ENCODE results near the gene PIGU. TPM values are rescaled to one million over a fixed set of nuclear protein-coding genes. Genes with fewer than 3 reads are reported as not detected.

The PIGU gene
- total RNA-seq, 6 experiments from 2014 or later: 4.0 to 14.9 (median 7.3) TPM

DNA sequence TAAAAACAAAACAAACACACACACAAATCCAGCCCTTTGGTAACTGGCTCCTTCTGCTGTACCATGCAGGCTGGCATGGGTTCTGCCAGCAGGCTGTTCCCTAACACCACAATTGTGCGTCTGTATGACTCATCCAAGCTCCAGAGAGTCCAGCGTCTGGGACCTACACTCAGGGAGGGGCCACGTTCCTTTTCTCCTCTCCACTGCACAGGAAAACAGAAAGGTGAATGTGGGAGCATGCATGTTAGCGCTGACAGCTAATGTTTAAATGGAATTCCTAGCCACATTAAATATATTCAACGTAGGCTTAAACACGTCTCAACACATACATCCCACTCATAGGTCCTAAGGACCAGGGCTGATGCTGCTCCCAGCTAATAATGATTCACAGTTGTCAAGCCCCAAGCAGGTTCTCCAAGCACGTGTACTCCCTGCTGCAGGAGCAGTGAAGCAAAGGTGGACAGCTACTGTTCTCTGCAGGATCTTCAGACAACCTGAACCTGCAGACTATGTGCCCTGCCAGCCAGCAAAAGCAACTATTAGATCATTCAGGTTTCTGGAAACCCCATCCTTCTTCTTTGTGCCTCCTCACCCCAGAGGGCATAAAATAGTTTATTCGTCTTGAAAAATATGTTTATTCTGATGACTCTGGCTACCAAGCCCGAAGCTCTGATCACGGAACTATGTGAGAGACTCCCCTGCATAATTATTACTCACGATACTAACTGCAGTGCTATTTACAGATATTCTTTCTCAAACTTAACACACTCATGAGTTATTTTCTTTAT, 97.5 kb downstream of the PIGU start:
- intact Hi-C loops (cut with DNase I): no loop called here
- Histone ChIP-seq H3K27ac (no peak overlapping the region), H3K4me3 (no peak overlapping the region), H3K9me3 (no peaks in the 10 kb centered on the region), H3K27me3 (no peaks in the 10 kb centered on the region), H3K36me3 (peaks cover 0 to 3% (median 0%) of the 10 kb centered on the region in 4 donors), H3K4me1 (no peaks in the 10 kb centered on the region)
- TF ChIP-seq, protein P1, sequence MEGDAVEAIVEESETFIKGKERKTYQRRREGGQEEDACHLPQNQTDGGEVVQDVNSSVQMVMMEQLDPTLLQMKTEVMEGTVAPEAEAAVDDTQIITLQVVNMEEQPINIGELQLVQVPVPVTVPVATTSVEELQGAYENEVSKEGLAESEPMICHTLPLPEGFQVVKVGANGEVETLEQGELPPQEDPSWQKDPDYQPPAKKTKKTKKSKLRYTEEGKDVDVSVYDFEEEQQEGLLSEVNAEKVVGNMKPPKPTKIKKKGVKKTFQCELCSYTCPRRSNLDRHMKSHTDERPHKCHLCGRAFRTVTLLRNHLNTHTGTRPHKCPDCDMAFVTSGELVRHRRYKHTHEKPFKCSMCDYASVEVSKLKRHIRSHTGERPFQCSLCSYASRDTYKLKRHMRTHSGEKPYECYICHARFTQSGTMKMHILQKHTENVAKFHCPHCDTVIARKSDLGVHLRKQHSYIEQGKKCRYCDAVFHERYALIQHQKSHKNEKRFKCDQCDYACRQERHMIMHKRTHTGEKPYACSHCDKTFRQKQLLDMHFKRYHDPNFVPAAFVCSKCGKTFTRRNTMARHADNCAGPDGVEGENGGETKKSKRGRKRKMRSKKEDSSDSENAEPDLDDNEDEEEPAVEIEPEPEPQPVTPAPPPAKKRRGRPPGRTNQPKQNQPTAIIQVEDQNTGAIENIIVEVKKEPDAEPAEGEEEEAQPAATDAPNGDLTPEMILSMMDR (IDR thresholded peaks at IDR 0.05): peak; percentile 11 to 29 (median 20)
- no peak for TF ChIP-seq POLR2A (IDR thresholded peaks at IDR 0.05)
- ATAC-seq (peak in 3 of 4 donors; percentile 26 to 75 (median 63)), DNase-seq (no peak)
- 79% methylated on average over 10 of the region's 11 CpGs for WGBS (ENCODE audit: insufficient coverage, low coverage, low lambda C conversion rate, missing lambda C conversion rate)

DNA sequence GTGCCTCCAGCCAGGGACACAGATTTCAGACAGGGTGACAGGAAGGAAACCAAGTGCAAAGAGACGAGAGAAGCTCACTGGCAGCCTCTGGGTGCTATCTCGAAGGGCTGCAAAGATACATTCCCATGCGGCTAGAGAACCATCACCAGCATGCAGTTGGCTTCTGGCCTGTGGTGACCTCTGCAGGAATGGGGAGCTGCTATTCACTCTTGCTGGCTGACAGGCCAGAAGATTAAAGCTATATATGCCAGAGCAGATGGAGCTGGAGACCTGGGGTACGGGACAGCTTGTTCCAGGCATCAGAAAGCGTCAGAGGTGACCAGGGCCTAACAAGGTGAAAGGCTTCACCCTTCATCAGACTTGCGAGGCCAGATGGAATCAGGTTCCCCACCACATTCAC, 98.4 kb downstream of the PIGU start:
- peaks cover 0 to 3% (median 0%) of the 10 kb centered on the region in 4 donors for H3K36me3 ChIP-seq
- WGBS (ENCODE audit: insufficient coverage, low coverage, low lambda C conversion rate, missing lambda C conversion rate): 69% methylated on average over 2 of the region's 6 CpGs
- H3K27me3 ChIP-seq: no peaks in the 10 kb centered on the region
- H3K9me3 ChIP-seq: no peaks in the 10 kb centered on the region
- no peaks in the 10 kb centered on the region for H3K4me1 ChIP-seq
- DNase-seq (no peak), ATAC-seq (no peak)
- no peak overlapping the region for H3K27ac ChIP-seq
- TF ChIP-seq POLR2A (IDR thresholded peaks at IDR 0.05): no peak
- TF ChIP-seq, protein P1 (IDR thresholded peaks at IDR 0.05): no peak
- no peak overlapping the region for H3K4me3 ChIP-seq
- intact Hi-C loops (cut with DNase I): no loop called here

DNA sequence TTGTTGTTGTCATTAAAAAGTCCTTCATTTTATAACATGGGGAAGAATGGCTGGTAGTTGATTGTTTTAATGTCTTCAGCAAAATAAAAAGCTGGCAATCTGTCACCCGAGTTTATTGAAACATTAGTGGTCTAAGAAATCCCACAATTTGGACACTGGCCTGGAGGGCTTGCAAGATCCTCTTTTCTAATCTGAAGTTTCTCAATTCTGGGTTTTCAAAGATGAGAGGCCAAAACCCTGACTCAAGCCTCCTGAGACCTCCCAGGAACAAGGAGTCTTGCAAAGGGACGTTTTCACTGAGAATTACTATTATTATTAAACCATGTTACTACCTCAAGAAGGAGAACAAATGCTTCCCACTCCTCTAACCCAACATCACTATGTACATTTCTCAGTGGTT, 98.9 kb downstream of the PIGU start:
- Histone ChIP-seq H3K36me3 (peaks cover 0 to 3% (median 0%) of the 10 kb centered on the region in 4 donors), H3K27ac (no peak overlapping the region), H3K4me3 (no peak overlapping the region), H3K4me1 (no peaks in the 10 kb centered on the region), H3K27me3 (no peaks in the 10 kb centered on the region), H3K9me3 (no peaks in the 10 kb centered on the region)
- intact Hi-C loops (cut with DNase I): no loop called here
- TF ChIP-seq, protein P1 (IDR thresholded peaks at IDR 0.05): no peak
- no peak for TF ChIP-seq POLR2A (IDR thresholded peaks at IDR 0.05)
- ATAC-seq (no peak), DNase-seq (no peak)
- WGBS (ENCODE audit: insufficient coverage, low coverage, low lambda C conversion rate, missing lambda C conversion rate): 52% methylated on average over 2 of the region's 2 CpGs

DNA sequence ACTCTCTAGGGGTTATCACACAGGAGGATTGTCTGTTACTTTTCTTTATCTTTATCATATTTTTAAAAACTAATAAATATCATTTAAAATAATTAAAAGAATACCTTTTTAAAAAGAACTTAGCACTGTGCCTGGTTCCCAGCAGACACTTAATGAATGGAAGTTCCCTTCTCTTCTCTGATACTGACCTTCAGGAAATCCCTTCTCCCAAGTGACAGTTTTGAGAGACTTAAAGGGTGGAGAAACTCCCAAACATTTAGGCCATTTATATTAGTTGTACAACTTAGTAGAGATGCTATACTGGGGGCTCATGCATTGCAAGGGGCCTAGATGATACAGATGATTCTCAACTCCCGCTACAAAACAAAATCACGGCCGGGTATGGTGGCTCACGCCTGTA, 99.8 kb downstream of the PIGU start:
- no peaks in the 10 kb centered on the region for H3K9me3 ChIP-seq
- H3K27ac ChIP-seq: no peak overlapping the region
- peaks cover 0 to 3% (median 0%) of the 10 kb centered on the region in 4 donors for H3K36me3 ChIP-seq
- H3K4me3 ChIP-seq: no peak overlapping the region
- WGBS (ENCODE audit: insufficient coverage, low coverage, low lambda C conversion rate, missing lambda C conversion rate): 94% methylated on average over 4 of the region's 4 CpGs
- ATAC-seq (no peak), DNase-seq (no peak)
- H3K4me1 ChIP-seq: no peaks in the 10 kb centered on the region
- TF ChIP-seq, protein P1 (IDR thresholded peaks at IDR 0.05): no peak
- TF ChIP-seq POLR2A (IDR thresholded peaks at IDR 0.05): no peak
- intact Hi-C loops (cut with DNase I): no loop called here
- H3K27me3 ChIP-seq: no peaks in the 10 kb centered on the region
